Tibial nerve (tissue), 4 donors: ENCODE results near the gene ZNF202. TPM values are rescaled to one million over a fixed set of nuclear protein-coding genes. Genes with fewer than 3 reads are reported as not detected.

ENCODE experiments used
- DNase-seq, 2 donors: peaks; one replicate each; pipeline ENCODE4 v3.0.0-alpha.2; 2019; ENCODE audit warnings: low spot score in 2 of 2
- H3K27ac ChIP-seq, 4 donors: fragments of 200-600 bp; sonication (generic) in 3 of 4; one replicate each; pipeline ENCODE4 v1.5.1; 2017 to 2019; ENCODE audit warnings: mild to moderate bottlenecking in 1 of 4
- H3K27me3 ChIP-seq, 2 donors: fragments of 200-600 bp; sonication (generic) in 1 of 2; one replicate each; pipeline versions ENCODE4 v1.5.1 to v1.6.0; 2017 to 2019
- H3K36me3 ChIP-seq, 3 donors: fragments of 200-600 bp; sonication (generic); one replicate each; pipeline ENCODE4 v1.5.1; 2018 to 2019
- H3K4me1 ChIP-seq, 4 donors: fragments of 200-600 bp; sonication (generic) in 3 of 4; one replicate each; pipeline ENCODE4 v1.5.1; 2017 to 2019
- H3K4me3 ChIP-seq, 4 donors: fragments of 200-600 bp; sonication (generic) in 3 of 4; one replicate each; pipeline ENCODE4 v1.5.1; 2017 to 2019; ENCODE audit warnings: mild to moderate bottlenecking in 1 of 4, moderate library complexity in 1 of 4
- H3K9me3 ChIP-seq, 4 donors: fragments of 200-600 bp; sonication (generic) in 3 of 4; one replicate each; pipeline ENCODE4 v1.5.1; 2017 to 2019
- EP300 ChIP-seq, 2 donors: sonication (generic); formaldehyde crosslinking; IDR thresholded peaks; one replicate each; pipeline ENCODE4 v1.6.1; 2017; ENCODE audit warnings: antibody characterized with exemption in 2 of 2, mild to moderate bottlenecking in 1 of 2
- POLR2A ChIP-seq, 2 donors: fragments of 450-650 bp; IDR thresholded peaks; one replicate each; pipeline ENCODE4 v1.6.1; 2017; ENCODE audit warnings: antibody characterized with exemption in 2 of 2, mild to moderate bottlenecking in 2 of 2, moderate library complexity in 2 of 2
- WGBS, 2 donors: methylation state at CpG; one replicate each; pipeline ENCODE4 v1.1.5; 2018; 5-methylcytosine and 5-hydroxymethylcytosine counted together
- total RNA-seq, 4 donors: library from RNA; depleted of rRNA; stranded (reverse); fragments of >200 nt; gene quantifications; one replicate each; pipeline ENCODE4 v1.1.0, GENCODE V29; 2016
- TF ChIP-seq, protein P1 (sequence below), 5 experiments: fragments of 200-600 bp in 3 of 5; fragments of 450-650 bp in 2 of 5; sonication (generic) in 3 of 5; IDR thresholded peaks; one replicate each; pipeline ENCODE4 v1.5.1; 2016 to 2019; ENCODE audit warnings: antibody characterized with exemption in 5 of 5, mild to moderate bottlenecking in 3 of 5, moderate library complexity in 2 of 5

Gene ZNF202
- total RNA-seq, 4 donors from 2014 or later = 5.9 to 13.2 (median 10.6) TPM

DNA sequence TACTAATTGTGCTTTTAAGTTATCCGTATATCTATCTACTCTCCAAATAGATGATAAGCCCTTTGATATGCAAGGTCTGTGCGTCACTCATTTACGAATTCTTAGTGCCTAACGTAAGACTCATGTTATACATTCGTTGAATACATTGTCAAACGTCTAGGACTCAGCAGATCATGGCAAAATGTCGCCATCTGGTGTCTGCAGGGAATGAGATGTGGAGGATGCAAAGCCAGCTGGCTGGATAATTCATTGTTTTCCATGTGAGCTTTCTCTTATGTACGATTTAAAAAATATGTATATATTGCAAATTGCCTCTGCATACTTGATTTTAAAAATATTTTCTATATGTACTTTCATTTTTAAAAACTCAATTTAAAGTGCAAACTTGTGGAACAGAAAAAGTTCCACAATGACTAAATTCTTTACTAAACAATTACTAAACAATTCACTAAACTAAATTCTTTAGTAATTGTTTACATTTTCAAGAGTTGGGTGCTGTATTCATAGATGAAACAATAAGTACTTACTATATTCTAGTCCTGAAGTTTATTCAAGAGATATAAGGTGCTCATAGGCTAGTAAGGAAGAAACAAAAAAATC is 33.8 kb downstream of the ZNF202 start:
- DNase-seq = peak in 1 of 2 donors; percentile 45
- Histone ChIP-seq H3K27ac (no peak overlapping the region), H3K27me3 (no peaks in the 10 kb centered on the region), H3K36me3 (no peaks in the 10 kb centered on the region), H3K4me3 (no peak overlapping the region), H3K9me3 (no peaks in the 10 kb centered on the region), H3K4me1 (peaks cover 0 to 4% (median 0%) of the 10 kb centered on the region in 4 donors)
- 6 to 7% methylated on average over 8 of the region's 8 CpGs for WGBS, 2 donors
- TF ChIP-seq, protein P1, sequence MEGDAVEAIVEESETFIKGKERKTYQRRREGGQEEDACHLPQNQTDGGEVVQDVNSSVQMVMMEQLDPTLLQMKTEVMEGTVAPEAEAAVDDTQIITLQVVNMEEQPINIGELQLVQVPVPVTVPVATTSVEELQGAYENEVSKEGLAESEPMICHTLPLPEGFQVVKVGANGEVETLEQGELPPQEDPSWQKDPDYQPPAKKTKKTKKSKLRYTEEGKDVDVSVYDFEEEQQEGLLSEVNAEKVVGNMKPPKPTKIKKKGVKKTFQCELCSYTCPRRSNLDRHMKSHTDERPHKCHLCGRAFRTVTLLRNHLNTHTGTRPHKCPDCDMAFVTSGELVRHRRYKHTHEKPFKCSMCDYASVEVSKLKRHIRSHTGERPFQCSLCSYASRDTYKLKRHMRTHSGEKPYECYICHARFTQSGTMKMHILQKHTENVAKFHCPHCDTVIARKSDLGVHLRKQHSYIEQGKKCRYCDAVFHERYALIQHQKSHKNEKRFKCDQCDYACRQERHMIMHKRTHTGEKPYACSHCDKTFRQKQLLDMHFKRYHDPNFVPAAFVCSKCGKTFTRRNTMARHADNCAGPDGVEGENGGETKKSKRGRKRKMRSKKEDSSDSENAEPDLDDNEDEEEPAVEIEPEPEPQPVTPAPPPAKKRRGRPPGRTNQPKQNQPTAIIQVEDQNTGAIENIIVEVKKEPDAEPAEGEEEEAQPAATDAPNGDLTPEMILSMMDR (IDR thresholded peaks at IDR 0.05) = peak; percentile 34 to 45 (median 41)
- TF ChIP-seq POLR2A (IDR thresholded peaks at IDR 0.05) = no peak

DNA sequence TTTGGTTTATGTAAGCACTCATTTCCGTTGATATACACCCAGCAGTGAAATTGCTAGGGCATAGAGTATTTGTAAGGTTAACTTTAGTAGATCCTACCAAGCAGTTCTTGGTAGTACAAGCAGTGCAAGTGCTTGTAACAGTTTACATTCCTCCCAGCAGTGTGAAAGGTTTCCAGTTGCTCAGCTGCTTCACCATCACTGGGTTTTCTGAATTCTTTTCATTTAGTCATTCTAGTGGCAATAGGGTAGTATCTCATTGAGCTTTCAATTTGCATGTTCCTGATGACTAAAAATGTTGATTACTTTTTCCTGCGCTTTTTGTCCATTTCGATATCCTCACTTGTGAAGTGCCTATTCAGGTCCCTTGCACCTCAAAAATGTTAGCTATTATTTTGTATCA is 34.3 kb downstream of the ZNF202 start:
- 93 to 94% methylated on average over 3 of the region's 3 CpGs for WGBS, 2 donors
- no peak overlapping the region for H3K4me3 ChIP-seq
- TF ChIP-seq, protein P1 (IDR thresholded peaks at IDR 0.05) = no peak
- TF ChIP-seq POLR2A (IDR thresholded peaks at IDR 0.05) (no peak), EP300 (IDR thresholded peaks at IDR 0.05) (no peak)
- no peak for DNase-seq
- no peaks in the 10 kb centered on the region for H3K9me3 ChIP-seq
- H3K4me1 ChIP-seq = peaks cover 0 to 4% (median 0%) of the 10 kb centered on the region in 4 donors
- no peaks in the 10 kb centered on the region for H3K36me3 ChIP-seq
- H3K27me3 ChIP-seq = no peaks in the 10 kb centered on the region
- H3K27ac ChIP-seq = no peak overlapping the region

DNA sequence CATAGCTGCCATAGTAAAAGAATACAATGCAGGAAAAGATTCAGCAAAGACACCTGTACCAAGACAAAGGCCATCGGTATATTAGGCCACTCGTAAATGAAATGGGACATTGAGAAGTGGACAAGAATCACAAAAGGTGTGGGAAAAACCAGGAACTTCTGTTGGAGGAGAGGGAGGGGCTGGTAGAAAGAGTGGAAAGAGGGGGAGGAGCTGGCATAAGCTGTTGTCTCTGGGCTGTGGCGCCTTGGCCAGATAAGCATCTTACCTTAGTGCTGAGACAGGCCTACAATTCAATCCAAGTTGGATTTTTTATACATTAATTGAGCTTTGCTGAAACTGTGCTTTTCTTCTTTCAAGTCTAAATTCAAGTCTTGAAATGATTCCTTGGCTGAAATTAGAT is 37.1 kb downstream of the ZNF202 start:
- Histone ChIP-seq H3K4me1 (no peaks in the 10 kb centered on the region), H3K9me3 (no peaks in the 10 kb centered on the region), H3K4me3 (no peak overlapping the region), H3K27me3 (no peaks in the 10 kb centered on the region), H3K27ac (no peak overlapping the region), H3K36me3 (no peaks in the 10 kb centered on the region)
- DNase-seq = no peak
- TF ChIP-seq, protein P1 (IDR thresholded peaks at IDR 0.05) = no peak
- TF ChIP-seq EP300 (IDR thresholded peaks at IDR 0.05) = no peak
- no peak for TF ChIP-seq POLR2A (IDR thresholded peaks at IDR 0.05)
- 88 to 93% methylated on average over 3 of the region's 3 CpGs for WGBS, 2 donors

DNA sequence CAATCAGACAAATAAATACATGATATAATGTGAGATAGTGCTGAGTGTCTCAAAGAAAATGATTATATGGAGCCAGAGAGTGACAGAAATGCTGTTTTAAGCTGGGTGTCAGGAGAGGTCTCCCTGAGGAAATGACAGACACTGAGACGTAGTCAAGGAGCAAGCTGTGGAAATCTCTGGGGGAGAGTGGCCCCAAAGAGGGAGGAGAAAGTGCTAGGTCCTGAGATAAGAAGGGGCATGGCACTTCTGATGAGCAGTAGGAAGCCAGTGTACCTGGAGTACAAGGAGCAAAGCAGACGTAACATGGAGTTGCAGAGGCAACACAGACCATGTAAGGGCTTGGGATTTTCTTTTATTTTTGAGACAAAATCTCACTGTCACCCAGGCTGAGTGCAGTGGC is 38.8 kb downstream of the ZNF202 start:
- TF ChIP-seq POLR2A (IDR thresholded peaks at IDR 0.05) (no peak), EP300 (IDR thresholded peaks at IDR 0.05) (no peak)
- TF ChIP-seq, protein P1 (IDR thresholded peaks at IDR 0.05) = no peak
- 56 to 71% methylated on average over 2 of the region's 2 CpGs for WGBS, 2 donors
- no peak overlapping the region for H3K27ac ChIP-seq

DNA sequence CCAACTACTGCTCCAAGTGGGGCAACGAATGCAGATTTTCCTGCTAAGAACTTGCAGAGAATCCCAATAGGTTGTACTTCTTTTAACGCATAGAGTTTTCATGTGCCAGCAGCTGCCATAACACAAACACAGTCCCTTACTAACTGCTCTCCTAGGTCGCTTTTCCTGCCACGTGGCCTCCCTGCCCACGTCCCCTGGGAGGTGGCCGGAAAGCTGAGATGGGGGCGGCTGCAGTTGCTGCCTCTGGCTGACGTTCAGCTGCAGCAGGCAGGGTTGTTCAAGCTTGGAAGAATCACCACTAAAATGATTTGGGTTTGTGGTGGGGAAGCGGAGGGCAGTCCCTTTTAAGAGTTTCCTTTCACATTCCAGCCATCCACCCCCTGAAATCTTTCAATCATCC is 39.3 kb downstream of the ZNF202 start:
- H3K27me3 ChIP-seq = no peaks in the 10 kb centered on the region
- no peak for DNase-seq
- WGBS, 2 donors = 21 to 29% methylated on average over 9 of the region's 9 CpGs
- H3K4me3 ChIP-seq = no peak overlapping the region
- no peaks in the 10 kb centered on the region for H3K4me1 ChIP-seq
- no peak overlapping the region for H3K27ac ChIP-seq
- no peak for TF ChIP-seq EP300 (IDR thresholded peaks at IDR 0.05)
- TF ChIP-seq, protein P1 (IDR thresholded peaks at IDR 0.05) = no peak
- TF ChIP-seq POLR2A (IDR thresholded peaks at IDR 0.05) = no peak
- no peaks in the 10 kb centered on the region for H3K36me3 ChIP-seq
- H3K9me3 ChIP-seq = no peaks in the 10 kb centered on the region

More for the DNA sequence above, 38.8 kb downstream of the ZNF202 start:
- Histone ChIP-seq H3K4me3 (no peak overlapping the region), H3K27me3 (no peaks in the 10 kb centered on the region), H3K9me3 (no peaks in the 10 kb centered on the region), H3K36me3 (no peaks in the 10 kb centered on the region), H3K4me1 (no peaks in the 10 kb centered on the region)
- DNase-seq = no peak
